ENCODE measurements around the gene PPARA.

The PPARA gene

GRCh38 chr22:46247443-46247975 lies 97.2 kb downstream of the PPARA start:
- no peak overlapping the region for H3K4me3 ChIP-seq (ENCODE audit: low read length)
- no peak overlapping the region for H3K9ac ChIP-seq (ENCODE audit: low read length)
- DNase-seq: no peak
- no peaks in the 10 kb centered on the region for H3K27me3 ChIP-seq (replicated peaks; ENCODE audit: insufficient read depth, low read length)
- no peaks in the 10 kb centered on the region for H3F3A ChIP-seq (ENCODE audit: insufficient read depth, low read length)
- no peaks in the 10 kb centered on the region for H4K20me1 ChIP-seq (ENCODE audit: insufficient read depth, low read length)
- 0 out of 2 replicates have a peak, but pooled peaks cover 4% of the 10 kb centered on the region for H3K4me1 ChIP-seq (ENCODE audit: low read length)
- H3K4me2 ChIP-seq (ENCODE audit: low read depth, low read length): no peak overlapping the region
- no peak overlapping the region for H2AFZ ChIP-seq (ENCODE audit: low read length)
- no peaks in the 10 kb centered on the region for H3K9me2 ChIP-seq (replicated peaks; ENCODE audit: insufficient read depth, low read length)
- no peaks in the 10 kb centered on the region for H3K9me3 ChIP-seq (replicated peaks; ENCODE audit: insufficient read depth, low read length)
- TF ChIP-seq EZH2 (optimal IDR thresholded peaks at IDR 0.05; ENCODE audit: low read depth, low read length): no peak
- TF ChIP-seq CTCF (IDR thresholded peaks at IDR 0.05; ENCODE audit: low read length): no peak
- no peak for TF ChIP-seq EZH2phosphoT487 (IDR thresholded peaks at IDR 0.05; ENCODE audit: low read length)
- 0 out of 2 replicates have a peak, but pooled peaks cover 3% of the 10 kb centered on the region for H3K79me2 ChIP-seq (ENCODE audit: low read length)
- no peaks in the 10 kb centered on the region for H3K36me3 ChIP-seq (replicated peaks; ENCODE audit: insufficient read depth, low read length)
- H3K27ac ChIP-seq (ENCODE audit: low read length): no peak overlapping the region

- DNase-seq: peak; percentile 92
- Histone ChIP-seq H3K27me3 (replicated peaks; ENCODE audit: insufficient read depth, low read length) (no peaks in the 10 kb centered on the region), H3K4me3 (ENCODE audit: low read length) (peak within 1 kb of the TSS; percentile 88), H3K4me1 (ENCODE audit: low read length) (0 out of 2 replicates have a peak, but pooled peaks cover 4% of the 10 kb centered on the region), H3K79me2 (ENCODE audit: low read length) (0 out of 2 replicates have a peak, but pooled peaks cover 3% of the 10 kb centered on the region), H4K20me1 (ENCODE audit: insufficient read depth, low read length) (no peaks in the 10 kb centered on the region), H3K9me3 (replicated peaks; ENCODE audit: insufficient read depth, low read length) (no peaks in the 10 kb centered on the region), H3K9me2 (replicated peaks; ENCODE audit: insufficient read depth, low read length) (no peaks in the 10 kb centered on the region), H2AFZ (ENCODE audit: low read length) (peak within 1 kb of the TSS; percentile 87), H3F3A (ENCODE audit: insufficient read depth, low read length) (no peaks in the 10 kb centered on the region), H3K27ac (ENCODE audit: low read length) (peak within 1 kb of the TSS; percentile 69; the same call in 1 of the 2 replicates), H3K36me3 (replicated peaks; ENCODE audit: insufficient read depth, low read length) (no peaks in the 10 kb centered on the region), H3K4me2 (ENCODE audit: low read depth, low read length) (peak within 1 kb of the TSS; percentile 78), H3K9ac (ENCODE audit: low read length) (peak within 1 kb of the TSS; percentile 83)
- TF ChIP-seq EZH2 (optimal IDR thresholded peaks at IDR 0.05; ENCODE audit: low read depth, low read length) (no peak), CTCF (IDR thresholded peaks at IDR 0.05; ENCODE audit: low read length) (no peak; the same call in 1 of the 2 replicates), EZH2phosphoT487 (IDR thresholded peaks at IDR 0.05; ENCODE audit: low read length) (no peak)
Measured at GRCh38 chr22:46250035-46250782, 99.9 kb downstream of the PPARA start, which contains the start of gene CDPF1. Gene CDPF1, minus strand, starts transcription at chr22:46250293. Its CDS starts 2,009 bp downstream, at chr22:46248284.

- Histone ChIP-seq H3K9me3 (replicated peaks; ENCODE audit: insufficient read depth, low read length) (no peaks in the 10 kb centered on the region), H4K20me1 (ENCODE audit: insufficient read depth, low read length) (no peaks in the 10 kb centered on the region), H3K9ac (ENCODE audit: low read length) (peak overlapping the region; percentile 83), H3K27me3 (replicated peaks; ENCODE audit: insufficient read depth, low read length) (no peaks in the 10 kb centered on the region), H3K4me2 (ENCODE audit: low read depth, low read length) (peak overlapping the region; percentile 78), H3K9me2 (replicated peaks; ENCODE audit: insufficient read depth, low read length) (no peaks in the 10 kb centered on the region), H2AFZ (ENCODE audit: low read length) (peak overlapping the region; percentile 82), H3F3A (ENCODE audit: insufficient read depth, low read length) (no peaks in the 10 kb centered on the region), H3K27ac (ENCODE audit: low read length) (peak overlapping the region; percentile 69; the same call in 1 of the 2 replicates), H3K4me3 (ENCODE audit: low read length) (peak overlapping the region; percentile 88), H3K36me3 (replicated peaks; ENCODE audit: insufficient read depth, low read length) (no peaks in the 10 kb centered on the region), H3K4me1 (ENCODE audit: low read length) (0 out of 2 replicates have a peak, but pooled peaks cover 4% of the 10 kb centered on the region), H3K79me2 (ENCODE audit: low read length) (0 out of 2 replicates have a peak, but pooled peaks cover 3% of the 10 kb centered on the region)
- DNase-seq: no peak
- TF ChIP-seq EZH2 (optimal IDR thresholded peaks at IDR 0.05; ENCODE audit: low read depth, low read length) (no peak), EZH2phosphoT487 (IDR thresholded peaks at IDR 0.05; ENCODE audit: low read length) (no peak), CTCF (IDR thresholded peaks at IDR 0.05; ENCODE audit: low read length) (no peak)
Measured at GRCh38 chr22:46250783-46251125, 100.4 kb downstream of the PPARA start.

Data from MM.1S (cell line).